ENCODE measurements around the gene SRRM4. TPM values are rescaled to one million over a fixed set of nuclear protein-coding genes. Genes with fewer than 3 reads are reported as not detected.

Gene SRRM4
- polyA plus RNA-seq, 1 donor (not counting 4 experiments of a cell fraction or from before 2014, with no cell fraction given): not detected

DNA sequence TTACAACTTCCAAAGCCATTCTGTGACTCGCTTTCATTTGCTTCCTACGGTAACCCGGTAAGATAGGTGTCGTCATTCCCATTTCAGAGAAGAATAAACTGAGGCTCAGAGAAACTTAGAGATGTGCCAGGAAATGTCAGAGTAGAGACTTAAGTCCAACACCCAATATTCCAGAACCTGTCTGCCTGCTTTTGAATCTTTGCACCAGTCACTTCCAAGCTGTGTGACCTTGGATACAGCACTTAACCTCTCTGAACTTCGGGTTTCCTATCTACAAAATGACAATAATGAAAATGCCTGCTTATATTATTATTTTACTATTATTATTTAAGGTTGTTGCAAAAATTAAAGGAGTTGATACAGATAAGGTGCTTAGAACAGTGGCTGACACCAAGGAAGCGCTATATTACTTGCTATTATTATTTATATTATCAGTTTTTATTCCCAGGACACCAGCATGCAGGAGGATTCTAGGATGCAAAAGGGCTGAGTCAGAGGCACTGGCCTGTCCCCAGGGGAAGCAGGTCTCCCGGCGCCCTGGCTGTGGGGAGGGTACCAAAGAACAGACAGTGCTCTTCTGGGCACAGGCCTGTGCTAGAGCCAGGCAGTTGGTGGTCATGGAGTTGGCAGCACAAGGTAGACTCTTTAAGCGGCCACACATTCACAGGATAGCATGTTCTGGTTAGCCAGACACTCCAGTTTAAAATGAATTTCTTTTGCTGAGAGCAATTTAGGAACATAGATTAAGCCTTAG, 202.8 kb downstream of the SRRM4 start:
- no peak for TF ChIP-seq EZH2 (IDR thresholded peaks at IDR 0.05; ENCODE audit: low read length)
- TF ChIP-seq, protein P1, sequence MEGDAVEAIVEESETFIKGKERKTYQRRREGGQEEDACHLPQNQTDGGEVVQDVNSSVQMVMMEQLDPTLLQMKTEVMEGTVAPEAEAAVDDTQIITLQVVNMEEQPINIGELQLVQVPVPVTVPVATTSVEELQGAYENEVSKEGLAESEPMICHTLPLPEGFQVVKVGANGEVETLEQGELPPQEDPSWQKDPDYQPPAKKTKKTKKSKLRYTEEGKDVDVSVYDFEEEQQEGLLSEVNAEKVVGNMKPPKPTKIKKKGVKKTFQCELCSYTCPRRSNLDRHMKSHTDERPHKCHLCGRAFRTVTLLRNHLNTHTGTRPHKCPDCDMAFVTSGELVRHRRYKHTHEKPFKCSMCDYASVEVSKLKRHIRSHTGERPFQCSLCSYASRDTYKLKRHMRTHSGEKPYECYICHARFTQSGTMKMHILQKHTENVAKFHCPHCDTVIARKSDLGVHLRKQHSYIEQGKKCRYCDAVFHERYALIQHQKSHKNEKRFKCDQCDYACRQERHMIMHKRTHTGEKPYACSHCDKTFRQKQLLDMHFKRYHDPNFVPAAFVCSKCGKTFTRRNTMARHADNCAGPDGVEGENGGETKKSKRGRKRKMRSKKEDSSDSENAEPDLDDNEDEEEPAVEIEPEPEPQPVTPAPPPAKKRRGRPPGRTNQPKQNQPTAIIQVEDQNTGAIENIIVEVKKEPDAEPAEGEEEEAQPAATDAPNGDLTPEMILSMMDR (optimal IDR thresholded peaks at IDR 0.05 in 1 of 3, IDR thresholded peaks at IDR 0.05 in 1 of 3, conservative IDR thresholded peaks at IDR 0.05 in 1 of 3; ENCODE audit: extremely low read depth in 1 of 3, insufficient read depth in 2 of 3, low read length in 3 of 3): no peak
- H3K9me1 ChIP-seq (ENCODE audit: control insufficient read depth, extremely low read depth, insufficient read depth, low read length): no peaks in the 10 kb centered on the region
- no peak overlapping the region for H3K27ac ChIP-seq (ENCODE audit: control insufficient read depth, insufficient read depth, low read length)
- no peaks in the 10 kb centered on the region for H3K9me3 ChIP-seq (ENCODE audit: control insufficient read depth, low read depth, low read length)
- H4K20me1 ChIP-seq (ENCODE audit: control insufficient read depth, extremely low read depth, insufficient read depth, low read length): no peaks in the 10 kb centered on the region
- H2AFZ ChIP-seq (ENCODE audit: control insufficient read depth, low read length): no peak overlapping the region
- no peak overlapping the region for H3K4me2 ChIP-seq (ENCODE audit: control insufficient read depth, extremely low read depth, insufficient read depth, low read depth, low read length)
- H3K36me3 ChIP-seq (ENCODE audit: control insufficient read depth in 2 of 2, extremely low read depth in 1 of 2, insufficient read depth in 2 of 2, low read length in 2 of 2): no peaks in the 10 kb centered on the region
- FAIRE-seq (no peak), DNase-seq (ENCODE audit: low read depth, low spot score) (no peak)
- H3K4me3 ChIP-seq (ENCODE audit: control insufficient read depth in 2 of 3, extremely low read depth in 1 of 3, insufficient read depth in 2 of 3, low read depth in 1 of 3, low read length in 3 of 3): no peak overlapping the region
- no peak overlapping the region for H3K9ac ChIP-seq (ENCODE audit: control insufficient read depth, extremely low read depth, insufficient read depth, low read length)
- H3K79me2 ChIP-seq (ENCODE audit: control insufficient read depth, insufficient read depth, low read length): no peaks in the 10 kb centered on the region
- H3K27me3 ChIP-seq (ENCODE audit: control insufficient read depth, extremely low read depth, insufficient read depth, low read length): no peaks in the 10 kb centered on the region
- peaks cover 18% of the 10 kb centered on the region for H3K4me1 ChIP-seq (ENCODE audit: control insufficient read depth, extremely low read depth, insufficient read depth, low read length)
- dilution Hi-C loops (cut with MboI; ENCODE audit: extremely low pct_ligation_motif_present, low sequenced_read_pairs): no loop called here

DNA sequence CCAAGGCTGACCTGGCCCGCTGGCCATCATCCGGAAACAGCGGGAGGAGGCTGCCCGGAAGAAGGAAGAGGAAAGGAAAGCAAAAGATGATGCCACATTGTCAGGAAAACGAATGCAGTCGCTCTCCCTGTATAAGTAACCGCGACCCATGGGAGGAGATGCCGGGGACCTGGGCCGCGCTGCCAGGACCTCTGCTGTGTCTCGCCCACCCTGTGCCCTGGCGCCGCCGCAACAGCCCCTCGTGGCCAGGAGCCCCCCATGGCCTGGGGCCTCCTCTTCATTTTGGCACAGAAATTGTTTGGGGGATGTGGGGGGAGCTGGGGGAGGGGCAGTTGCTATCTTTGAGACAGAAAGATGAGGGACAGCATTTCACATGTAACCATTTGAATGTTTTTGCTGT, 213.9 kb downstream of the SRRM4 start:
- H3K27ac ChIP-seq (ENCODE audit: control insufficient read depth, insufficient read depth, low read length): no peak overlapping the region
- H4K20me1 ChIP-seq (ENCODE audit: control insufficient read depth, extremely low read depth, insufficient read depth, low read length): no peaks in the 10 kb centered on the region
- H3K36me3 ChIP-seq (ENCODE audit: control insufficient read depth in 2 of 2, extremely low read depth in 1 of 2, insufficient read depth in 2 of 2, low read length in 2 of 2): no peaks in the 10 kb centered on the region
- no peak overlapping the region for H3K9ac ChIP-seq (ENCODE audit: control insufficient read depth, extremely low read depth, insufficient read depth, low read length)
- H2AFZ ChIP-seq (ENCODE audit: control insufficient read depth, low read length): no peak overlapping the region
- no peaks in the 10 kb centered on the region for H3K9me1 ChIP-seq (ENCODE audit: control insufficient read depth, extremely low read depth, insufficient read depth, low read length)
- no peaks in the 10 kb centered on the region for H3K4me1 ChIP-seq (ENCODE audit: control insufficient read depth, extremely low read depth, insufficient read depth, low read length)
- H3K27me3 ChIP-seq (ENCODE audit: control insufficient read depth, extremely low read depth, insufficient read depth, low read length): no peaks in the 10 kb centered on the region
- dilution Hi-C loops (cut with MboI; ENCODE audit: extremely low pct_ligation_motif_present, low sequenced_read_pairs): no loop called here
- FAIRE-seq (no peak), DNase-seq (ENCODE audit: low read depth, low spot score) (no peak)
- H3K9me3 ChIP-seq (ENCODE audit: control insufficient read depth, low read depth, low read length): no peaks in the 10 kb centered on the region
- TF ChIP-seq, protein P1 (optimal IDR thresholded peaks at IDR 0.05 in 1 of 3, IDR thresholded peaks at IDR 0.05 in 1 of 3, conservative IDR thresholded peaks at IDR 0.05 in 1 of 3; ENCODE audit: extremely low read depth in 1 of 3, insufficient read depth in 2 of 3, low read length in 3 of 3): no peak
- no peak for TF ChIP-seq EZH2 (IDR thresholded peaks at IDR 0.05; ENCODE audit: low read length)
- no peak overlapping the region for H3K4me3 ChIP-seq (ENCODE audit: control insufficient read depth in 2 of 3, extremely low read depth in 1 of 3, insufficient read depth in 2 of 3, low read depth in 1 of 3, low read length in 3 of 3)
- no peak overlapping the region for H3K4me2 ChIP-seq (ENCODE audit: control insufficient read depth, extremely low read depth, insufficient read depth, low read depth, low read length)
- H3K79me2 ChIP-seq (ENCODE audit: control insufficient read depth, insufficient read depth, low read length): no peaks in the 10 kb centered on the region

All from keratinocyte (primary cell).